Esophagus (tissue), 2 donors: ENCODE data around the gene POU1F1. TPM values are rescaled to one million over a fixed set of nuclear protein-coding genes. Genes with fewer than 3 reads are reported as not detected.
"Not testable (repeated sequence)": the region's sequence is repeated elsewhere in the genome, so short reads cannot be mapped to it uniquely, and the experiment has no call there.

Experiments used
- H3K27ac ChIP-seq, 2 donors: one replicate each; pipeline ENCODE4 v1.5.1; 2013; ENCODE audit warnings: low read depth in 2 of 2, mild to moderate bottlenecking in 2 of 2, inconsistent platforms in 1 of 2, low read length in 1 of 2, moderate library complexity in 1 of 2
- H3K27me3 ChIP-seq, 2 donors: one replicate each; pipeline ENCODE4 v1.6.1; 2013; ENCODE audit warnings: low read length in 2 of 2, control low read depth in 1 of 2, mild to moderate bottlenecking in 1 of 2; ENCODE audit not compliant: insufficient read depth in 2 of 2, control insufficient read depth in 1 of 2
- H3K36me3 ChIP-seq, 2 donors: one replicate each; pipeline ENCODE4 v1.6.1; 2013; ENCODE audit warnings: low read length in 1 of 2; ENCODE audit not compliant: control insufficient read depth in 2 of 2, insufficient read depth in 2 of 2
- H3K4me1 ChIP-seq, 2 donors: one replicate each; pipeline ENCODE4 v1.6.1; 2013; ENCODE audit warnings: low read length in 1 of 2; ENCODE audit not compliant: control insufficient read depth in 2 of 2, insufficient read depth in 2 of 2
- H3K4me3 ChIP-seq, 2 donors: one replicate each; pipeline ENCODE4 v1.5.1; 2013; ENCODE audit warnings: low read length in 2 of 2, mild to moderate bottlenecking in 2 of 2, low read depth in 1 of 2, moderate library complexity in 1 of 2
- H3K9me3 ChIP-seq, 2 donors: one replicate each; pipeline ENCODE4 v1.6.1; 2013; ENCODE audit warnings: mild to moderate bottlenecking in 2 of 2, low read depth in 1 of 2, low read length in 1 of 2, moderate library complexity in 1 of 2; ENCODE audit not compliant: control insufficient read depth in 2 of 2, insufficient read depth in 1 of 2
- WGBS, 2 donors: extraction: QIAGEN DNeasy Blood & Tissue Kit; methylation state at CpG; one replicate each; pipeline ENCODE4 v1.1.7; 2013; 5-methylcytosine and 5-hydroxymethylcytosine counted together
- polyA plus RNA-seq, 2 donors: library from polyadenylated mRNA; stranded (reverse); fragments of 200-250 nt; gene quantifications; one replicate each; pipeline ENCODE4 v1.2.3, GENCODE V29; 2013
- donor health status: healthy with polysubstance abuse.
- donor health status: Bipolar disorder and iron deficiency.

POU1F1 gene
- polyA plus RNA-seq, 2 donors = not detected

DNA sequence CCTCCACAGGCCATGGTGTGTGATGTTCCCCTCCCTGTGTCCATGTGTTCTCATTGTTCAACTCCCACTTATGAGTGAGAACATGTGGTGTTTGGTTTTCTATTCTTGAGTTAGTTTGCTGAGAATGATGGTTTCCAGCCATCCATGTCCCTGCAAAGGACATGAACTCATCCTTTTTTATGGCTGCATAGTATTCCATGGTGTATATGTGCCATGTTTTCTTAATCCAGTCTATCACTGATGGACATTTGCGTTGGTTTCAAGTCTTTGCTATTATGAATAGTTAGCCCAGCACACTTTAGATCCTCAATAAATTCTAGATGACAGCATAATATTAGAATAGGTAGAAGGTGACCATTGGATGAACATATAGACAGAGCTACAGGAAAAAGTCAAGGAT lies 28.6 kb upstream of the POU1F1 start:
- not testable (repeated sequence) for H3K27me3 ChIP-seq, H3K36me3 ChIP-seq, H3K9me3 ChIP-seq, H3K27ac ChIP-seq, H3K4me1 ChIP-seq, H3K4me3 ChIP-seq
- 88 to 91% methylated on average over 1 of the region's 1 CpG for WGBS, 2 donors

- Histone ChIP-seq H3K36me3 (no peaks in the 10 kb centered on the region), H3K4me1 (no peaks in the 10 kb centered on the region), H3K4me3 (no peak overlapping the region), H3K27ac (no peak overlapping the region), H3K27me3 (no peaks in the 10 kb centered on the region), H3K9me3 (no peaks in the 10 kb centered on the region)
- 5 to 18% methylated on average over 3 of the region's 3 CpGs for WGBS, 2 donors
Measured at GRCh38 chr3:87298111-87298718, 21.8 kb upstream of the POU1F1 start.

GRCh38 chr3:87288446-87288845 lies 12.1 kb upstream of the POU1F1 start:
- Histone ChIP-seq H3K9me3 (no peaks in the 10 kb centered on the region), H3K27ac (no peak overlapping the region), H3K4me1 (no peaks in the 10 kb centered on the region), H3K27me3 (no peaks in the 10 kb centered on the region), H3K4me3 (no peak overlapping the region), H3K36me3 (no peaks in the 10 kb centered on the region)
- 91 to 95% methylated on average over 8 of the region's 8 CpGs for WGBS, 2 donors

DNA sequence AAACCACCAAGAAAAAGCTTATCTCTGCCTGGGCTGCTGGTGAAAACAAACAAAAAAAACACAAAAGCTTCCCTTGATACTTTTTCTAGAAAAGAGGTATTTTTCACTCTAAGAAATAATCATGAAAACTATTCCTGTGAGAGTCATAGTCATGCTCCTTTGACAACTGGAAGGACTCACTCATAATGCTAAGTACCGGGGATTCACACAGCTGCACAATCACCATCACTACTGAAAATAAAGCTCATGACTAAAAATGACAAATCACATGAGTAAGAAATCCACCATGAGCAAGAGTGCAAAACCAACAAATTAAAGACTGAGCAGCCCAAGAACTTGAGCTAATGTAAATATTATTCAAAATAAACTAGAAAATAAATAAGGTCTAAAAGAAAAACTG lies 10.6 kb upstream of the POU1F1 start:
- H3K27ac ChIP-seq = no peak overlapping the region
- H3K36me3 ChIP-seq = no peaks in the 10 kb centered on the region
- H3K4me3 ChIP-seq = no peak overlapping the region
- no peaks in the 10 kb centered on the region for H3K4me1 ChIP-seq
- WGBS, 2 donors = 49 to 61% methylated on average over 1 of the region's 1 CpG
- H3K27me3 ChIP-seq = no peaks in the 10 kb centered on the region
- H3K9me3 ChIP-seq = no peaks in the 10 kb centered on the region

DNA sequence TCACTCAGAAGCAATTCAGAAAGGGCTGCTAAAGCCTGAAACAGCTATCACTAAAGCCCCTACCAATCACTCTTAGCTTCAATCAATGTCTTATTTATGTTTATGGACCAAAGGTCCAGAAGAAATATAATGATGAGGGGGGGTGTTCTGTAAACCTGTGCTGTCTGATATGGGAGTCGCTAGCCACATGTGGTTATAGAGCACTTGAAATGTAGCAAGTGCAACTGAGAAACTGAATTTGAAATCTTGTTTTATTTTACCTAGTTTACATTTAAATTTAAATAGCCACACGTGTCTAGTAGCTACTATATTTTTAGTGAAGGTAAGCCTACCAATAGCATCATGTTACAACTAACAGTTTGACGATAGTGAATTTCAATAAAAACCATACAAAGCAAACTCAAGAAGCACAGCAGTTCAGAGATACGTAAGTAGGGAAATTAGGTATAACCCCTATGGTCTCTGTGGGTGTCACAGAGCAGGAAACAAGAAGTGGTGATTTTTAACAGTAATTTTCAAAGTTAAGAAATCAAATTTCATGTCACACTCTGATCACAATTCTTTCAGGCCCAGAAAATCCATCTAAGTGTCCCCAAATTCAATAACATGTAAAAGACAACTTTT lies 3.6 kb downstream of the POU1F1 start:
- Histone ChIP-seq H3K27ac (no peak overlapping the region), H3K27me3 (no peaks in the 10 kb centered on the region), H3K4me1 (no peaks in the 10 kb centered on the region), H3K36me3 (no peaks in the 10 kb centered on the region), H3K4me3 (no peak overlapping the region), H3K9me3 (no peaks in the 10 kb centered on the region)
- 79 to 87% methylated on average over 4 of the region's 4 CpGs for WGBS, 2 donors

DNA sequence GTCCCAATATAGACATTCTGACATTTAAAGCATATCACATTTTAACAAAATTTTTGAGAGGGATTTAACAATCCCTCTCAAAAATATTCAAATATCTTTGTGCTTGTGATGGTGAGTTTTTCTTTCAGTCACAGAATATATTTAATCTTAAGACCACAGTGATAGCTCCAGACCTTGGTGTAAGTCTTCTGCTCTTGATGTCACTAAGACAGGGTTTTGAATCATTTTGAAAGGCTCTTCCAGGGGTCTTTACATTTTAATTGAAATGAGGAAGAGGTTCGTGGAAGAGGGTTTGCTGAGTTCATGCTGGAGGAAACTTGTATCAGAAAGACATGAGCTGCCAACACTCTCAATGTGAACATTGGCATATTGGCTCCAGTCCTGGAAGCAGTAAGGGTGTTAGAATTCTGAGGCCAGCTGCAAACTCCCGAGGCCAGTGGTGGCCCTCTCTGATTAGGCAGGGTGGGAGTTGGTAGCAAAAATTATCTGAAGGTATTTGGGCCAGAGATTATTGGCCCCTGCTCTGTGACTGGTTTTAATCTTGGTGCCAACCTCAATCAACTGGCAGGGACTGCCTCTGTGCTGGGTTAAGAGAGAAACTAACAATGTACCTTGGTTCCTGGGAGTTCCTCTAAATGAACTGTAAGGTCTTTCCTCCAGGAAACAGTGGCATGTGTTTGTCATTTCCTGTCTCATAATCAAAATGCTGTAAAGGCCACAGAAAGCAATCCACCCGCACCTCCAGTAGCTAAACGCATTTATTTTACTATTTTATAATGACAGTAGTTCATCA lies 5.3 kb downstream of the POU1F1 start:
- Histone ChIP-seq H3K4me3 (no peak overlapping the region), H3K27me3 (no peaks in the 10 kb centered on the region), H3K9me3 (no peaks in the 10 kb centered on the region), H3K36me3 (no peaks in the 10 kb centered on the region), H3K27ac (no peak overlapping the region), H3K4me1 (no peaks in the 10 kb centered on the region)
- 45 to 51% methylated on average over 4 of the region's 4 CpGs for WGBS, 2 donors

DNA sequence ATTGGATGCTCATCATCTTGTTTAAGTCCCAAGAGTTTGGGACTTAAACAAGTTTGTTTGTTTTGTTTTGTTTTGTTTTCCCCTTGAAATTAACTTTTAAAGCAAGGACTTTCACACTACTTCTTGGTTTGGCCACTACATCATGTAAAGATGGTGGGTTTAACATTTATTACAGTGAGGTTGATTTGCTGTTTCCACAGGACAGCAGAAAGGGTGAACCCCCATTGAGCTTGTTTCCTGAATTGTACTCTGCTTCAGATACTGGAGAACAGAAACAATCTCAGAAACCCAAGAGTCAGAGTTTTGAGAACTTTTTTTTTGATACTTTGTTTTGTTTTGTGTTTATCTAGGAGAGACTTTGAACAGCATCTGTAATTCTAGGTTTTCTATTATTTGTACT lies 6.7 kb downstream of the POU1F1 start:
- H3K36me3 ChIP-seq = no peaks in the 10 kb centered on the region
- no peaks in the 10 kb centered on the region for H3K4me1 ChIP-seq
- no peaks in the 10 kb centered on the region for H3K9me3 ChIP-seq
- no peak overlapping the region for H3K4me3 ChIP-seq
- H3K27ac ChIP-seq = no peak overlapping the region
- H3K27me3 ChIP-seq = no peaks in the 10 kb centered on the region

- H3K27ac ChIP-seq = no peak overlapping the region
- no peaks in the 10 kb centered on the region for H3K4me1 ChIP-seq
- no peaks in the 10 kb centered on the region for H3K27me3 ChIP-seq
- H3K9me3 ChIP-seq = no peaks in the 10 kb centered on the region
- no peaks in the 10 kb centered on the region for H3K36me3 ChIP-seq
- no peak overlapping the region for H3K4me3 ChIP-seq
- 70 to 73% methylated on average over 4 of the region's 4 CpGs for WGBS, 2 donors
Measured at GRCh38 chr3:87268646-87269211, 7.7 kb downstream of the POU1F1 start.

DNA sequence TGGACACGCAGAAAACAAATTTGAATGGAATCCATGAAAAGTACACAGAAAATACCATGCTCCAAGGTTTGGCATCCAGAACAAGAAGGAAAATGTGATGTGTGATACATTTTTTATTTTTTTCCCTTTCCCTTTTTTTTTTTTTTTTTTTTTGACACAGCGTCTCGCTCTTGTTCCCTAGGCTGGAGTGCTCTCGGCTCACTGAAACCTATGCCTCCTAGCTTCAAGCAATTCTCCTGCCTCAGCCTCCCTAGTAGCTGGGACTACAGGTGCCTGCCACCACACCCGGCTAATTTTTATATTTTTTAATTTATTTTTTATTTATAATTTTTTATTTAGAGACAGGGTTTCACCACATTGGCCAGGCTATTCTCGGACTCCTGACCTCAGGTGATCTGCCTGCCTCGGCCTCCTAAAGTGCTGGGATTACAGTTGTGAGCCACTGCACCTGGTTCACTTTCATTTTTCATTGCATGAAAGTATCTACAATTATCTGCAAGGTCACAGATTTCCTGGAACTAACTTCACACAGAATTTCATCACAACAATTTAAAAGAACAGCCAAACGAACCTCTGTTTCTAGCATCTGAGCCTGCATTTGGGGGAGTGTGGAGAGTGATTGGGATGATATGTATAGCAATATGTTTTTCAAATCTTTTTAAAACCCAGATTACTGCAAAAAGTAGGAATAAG lies 8.3 kb downstream of the POU1F1 start:
- no peaks in the 10 kb centered on the region for H3K27me3 ChIP-seq
- H3K4me1 ChIP-seq = no peaks in the 10 kb centered on the region
- H3K4me3 ChIP-seq = no peak overlapping the region
- WGBS, 2 donors = 76 to 86% methylated on average over 8 of the region's 8 CpGs
- no peaks in the 10 kb centered on the region for H3K36me3 ChIP-seq
- no peak overlapping the region for H3K27ac ChIP-seq
- no peaks in the 10 kb centered on the region for H3K9me3 ChIP-seq
